HFF-Myc (cell line): ENCODE data around the gene PTPN3.

Source experiments
- DNase-seq: peaks from one replicate; pipeline ENCODE4 v3.0.0-alpha.2; 2011; ENCODE audit warnings: low read depth; ENCODE audit errors: extremely low read depth
- H3K4me3 ChIP-seq: replicated peaks from 2 replicates; pipeline ENCODE4 v1.5.1; 2011; ENCODE audit warnings: low read depth, mild to moderate bottlenecking, control low read depth, low read length
- CTCF ChIP-seq: IDR thresholded peaks from 2 replicates; pipeline ENCODE4 v1.5.1; 2012; ENCODE audit warnings: mild to moderate bottlenecking, low read depth, low read length, control low read depth; ENCODE audit errors: missing control alignments

Gene PTPN3

GRCh38 chr9:109460576-109460975, 37.5 kb downstream of the PTPN3 start:
- no peak overlapping the region for H3K4me3 ChIP-seq
- no peak for DNase-seq
- TF ChIP-seq CTCF, result no peak

GRCh38 chr9:109459423-109459822, 38.7 kb downstream of the PTPN3 start:
- no peak overlapping the region for H3K4me3 ChIP-seq
- TF ChIP-seq CTCF, result no peak
- DNase-seq, result no peak

- TF ChIP-seq CTCF, result no peak
- H3K4me3 ChIP-seq, result no peak overlapping the region
- DNase-seq, result no peak
Measured at GRCh38 chr9:109458453-109459211, 39.5 kb downstream of the PTPN3 start.

GRCh38 chr9:109456811-109457210, 41.3 kb downstream of the PTPN3 start:
- no peak for DNase-seq
- H3K4me3 ChIP-seq, result no peak overlapping the region
- no peak for TF ChIP-seq CTCF

- no peak overlapping the region for H3K4me3 ChIP-seq
- DNase-seq, result no peak
- peak; percentile 14 for TF ChIP-seq CTCF
Measured at GRCh38 chr9:109455861-109456260, 42.2 kb downstream of the PTPN3 start.

GRCh38 chr9:109455391-109455790, 42.7 kb downstream of the PTPN3 start:
- no peak for TF ChIP-seq CTCF
- no peak overlapping the region for H3K4me3 ChIP-seq
- DNase-seq, result no peak
